ENCODE data around the gene ZNF844.
A peak's percentile ranks its signal among the peaks of the same experiment; 100 is the strongest.
"Not testable (repeated sequence)": the region's sequence is repeated elsewhere in the genome, so short reads cannot be mapped to it uniquely, and the experiment has no call there.

Gene ZNF844

GRCh38 chr19:12064590-12065538, at the start of gene ZNF844:
Gene ZNF844, plus strand, starts transcription at chr19:12064731. Its CDS starts 143 bp downstream, at chr19:12064874.
- DNase-seq (ENCODE audit: low read depth in 2 of 2): peak; percentile 35 to 38

GRCh38 chr19:12015015-12015752, 49.3 kb upstream of the ZNF844 start:
- no peak for DNase-seq (ENCODE audit: low read depth in 2 of 2)

GRCh38 chr19:12015753-12016116, 48.8 kb upstream of the ZNF844 start:
- DNase-seq (ENCODE audit: low read depth in 2 of 2): no peak

- no peak for DNase-seq (ENCODE audit: low read depth in 2 of 2)
These were observed 30.3 kb upstream of the ZNF844 start for GRCh38 chr19:12034198-12034597.

GRCh38 chr19:12034620-12035019, 29.9 kb upstream of the ZNF844 start:
- DNase-seq (ENCODE audit: low read depth in 2 of 2): no peak

- peak; percentile 36 for DNase-seq (ENCODE audit: low read depth in 2 of 2)
These were observed 29.0 kb upstream of the ZNF844 start, which contains the start of gene ZNF433 for GRCh38 chr19:12035220-12036172. Gene ZNF433, minus strand, starts transcription at chr19:12035679. Its CDS starts 140 bp downstream, at chr19:12035539.

GRCh38 chr19:12042893-12043292, 21.6 kb upstream of the ZNF844 start:
- no peak for DNase-seq (ENCODE audit: low read depth in 2 of 2)

- no peak for DNase-seq (ENCODE audit: low read depth in 2 of 2)
These were observed 20.6 kb upstream of the ZNF844 start for GRCh38 chr19:12043752-12044422.

GRCh38 chr19:12047868-12048267, 16.7 kb upstream of the ZNF844 start:
- DNase-seq (ENCODE audit: low read depth in 2 of 2): no peak

GRCh38 chr19:12052091-12052496, 12.4 kb upstream of the ZNF844 start:
- no peak for DNase-seq (ENCODE audit: low read depth in 2 of 2)

- peak; percentile 51 to 54 for DNase-seq (ENCODE audit: low read depth in 2 of 2)
These were observed 11.9 kb upstream of the ZNF844 start, which contains the start of gene ZNF878 for GRCh38 chr19:12052497-12053169. Gene ZNF878, minus strand, starts transcription at chr19:12052961. Its CDS starts 160 bp downstream, at chr19:12052801.

- no peak for DNase-seq (ENCODE audit: low read depth in 2 of 2)
These were observed 8.7 kb upstream of the ZNF844 start for GRCh38 chr19:12055784-12056183.

GRCh38 chr19:12075538-12076139, 11.1 kb downstream of the ZNF844 start:
- no peak for DNase-seq (ENCODE audit: low read depth in 2 of 2)

- not testable (repeated sequence) for DNase-seq (ENCODE audit: low read depth in 2 of 2)
These were observed 11.8 kb downstream of the ZNF844 start for GRCh38 chr19:12076331-12076730.

GRCh38 chr19:12077375-12077774, 12.8 kb downstream of the ZNF844 start:
- no peak for DNase-seq (ENCODE audit: low read depth in 2 of 2)

GRCh38 chr19:12083336-12083735, 18.8 kb downstream of the ZNF844 start:
- DNase-seq (ENCODE audit: low read depth in 2 of 2): not testable (repeated sequence)

- DNase-seq (ENCODE audit: low read depth in 2 of 2): no peak
These were observed 20.7 kb downstream of the ZNF844 start for GRCh38 chr19:12085074-12085818.

- no peak for DNase-seq (ENCODE audit: low read depth in 2 of 2)
These were observed 26.3 kb downstream of the ZNF844 start for GRCh38 chr19:12090807-12091206.
